Panc1 (cell line): Measurements from ENCODE around the gene KRT1. TPM values are rescaled to one million over a fixed set of nuclear protein-coding genes. Genes with fewer than 3 reads are reported as not detected.

ENCODE experiments used
- ATAC-seq: fragments of 200-7000 bp; cut with Tn5 transposase; 2 replicates; pipeline ENCODE4 v1.9.1; 2020; ENCODE audit warnings: mild to moderate bottlenecking, moderate library complexity
- BruUV-seq: library from RNA; stranded (reverse); fragments of 400-500 nt; replicated peaks from 2 replicates; lab custom pipeline; 2021; lab: Mats Ljungman, UMichigan
- CTCF ChIA-PET: fragments of 300-600 bp; sonication (Branson Sonifier 250); formaldehyde crosslinking; loops from one replicate; lab custom pipeline; 2022; ENCODE audit warnings: antibody characterized with exemption; lab: Charles Lee
- POLR2A ChIA-PET: fragments of 300-600 bp; sonication (Branson Sonifier 250); formaldehyde crosslinking; loops from one replicate; lab custom pipeline; 2022; ENCODE audit warnings: antibody characterized with exemption; lab: Charles Lee
- DNase-seq: peaks from one replicate; pipeline ENCODE4 v3.0.0-alpha.2; 2010; ENCODE audit warnings: low read depth, low spot score
- H3K27ac ChIP-seq: 2 replicates; pipeline ENCODE4 v1.5.1; 2011; ENCODE audit warnings: mild to moderate bottlenecking, low read length, inconsistent platforms
- H3K27me3 ChIP-seq: fragments of 200-500 bp; sonication (Bioruptor generic); 2 replicates; pipeline ENCODE4 v1.6.0; 2014; ENCODE audit warnings: low read length, inconsistent platforms; ENCODE audit not compliant: control insufficient read depth, insufficient read depth
- H3K36me3 ChIP-seq: fragments of 200-500 bp; sonication (Bioruptor generic); 2 replicates; pipeline ENCODE4 v1.5.1; 2014; ENCODE audit warnings: inconsistent platforms, mild to moderate bottlenecking, low read length, moderate library complexity; ENCODE audit not compliant: control insufficient read depth, insufficient read depth
- H3K4me1 ChIP-seq: 2 replicates; pipeline ENCODE4 v1.5.1; 2011; ENCODE audit warnings: inconsistent platforms, mild to moderate bottlenecking, low read length, moderate library complexity; ENCODE audit not compliant: control insufficient read depth, insufficient read depth
- H3K4me3 ChIP-seq, 2 experiments: 2 replicates each; pipeline ENCODE4 v1.5.1; 2011 to 2012; ENCODE audit warnings: low read depth in 2 of 2, low read length in 2 of 2, mild to moderate bottlenecking in 2 of 2, inconsistent platforms in 1 of 2, moderate library complexity in 1 of 2
- H3K9me3 ChIP-seq: fragments of 200-500 bp; sonication (Bioruptor generic); 2 replicates; pipeline ENCODE4 v1.5.1; 2014; ENCODE audit warnings: low read depth, mild to moderate bottlenecking, inconsistent platforms, low read length, moderate library complexity; ENCODE audit not compliant: control insufficient read depth, insufficient read depth
- POLR2AphosphoS5 ChIP-seq: IDR thresholded peaks from 2 replicates; pipeline ENCODE4 v1.6.1; 2012; ENCODE audit warnings: mild to moderate bottlenecking, low read depth, low read length, moderate library complexity
- SIN3A ChIP-seq: IDR thresholded peaks from 2 replicates; pipeline ENCODE4 v1.6.1; 2012; ENCODE audit warnings: low read depth, mild to moderate bottlenecking, low read length, moderate library complexity, borderline replicate concordance; ENCODE audit not compliant: insufficient read depth
- TCF7L2 ChIP-seq: IDR thresholded peaks from 2 replicates; pipeline ENCODE4 v1.6.1; 2011; ENCODE audit warnings: mild to moderate bottlenecking, low read depth, low read length, inconsistent platforms
- in situ Hi-C: cut with HindIII; loops from 2 replicates; pipeline ENCODE4 v1.10.0; 2016; ENCODE audit warnings: low sequenced_read_pairs, low pct_unique_long_range_greater_than_20kb
- intact Hi-C: fragments of 100-400 bp; cut with micrococcal nuclease; formaldehyde crosslinking; loops from one replicate; pipeline ENCODE4 v1.10.0; 2022; ENCODE audit not compliant: unreplicated experiment
- total RNA-seq: library from RNA; stranded (reverse); gene quantifications from one replicate; pipeline ENCODE4 v1.2.1, GENCODE V29; 2021; ENCODE audit not compliant: unreplicated experiment
- TF ChIP-seq, protein P1 (sequence below), 2 experiments: IDR thresholded peaks; 2 replicates each; pipeline ENCODE4 v1.6.1; 2011 to 2012; ENCODE audit warnings: low read depth in 2 of 2, control low read depth in 1 of 2, low read length in 1 of 2, mild to moderate bottlenecking in 1 of 2, moderate library complexity in 1 of 2; ENCODE audit not compliant: insufficient read depth in 1 of 2
- TF ChIP-seq, protein P2 (sequence below): fragments of 450-650 bp; IDR thresholded peaks from 2 replicates; pipeline ENCODE4 v1.5.1; 2017; ENCODE audit warnings: mild to moderate bottlenecking

Gene KRT1
- total RNA-seq, 1 experiment from 2014 or later, result not detected

DNA sequence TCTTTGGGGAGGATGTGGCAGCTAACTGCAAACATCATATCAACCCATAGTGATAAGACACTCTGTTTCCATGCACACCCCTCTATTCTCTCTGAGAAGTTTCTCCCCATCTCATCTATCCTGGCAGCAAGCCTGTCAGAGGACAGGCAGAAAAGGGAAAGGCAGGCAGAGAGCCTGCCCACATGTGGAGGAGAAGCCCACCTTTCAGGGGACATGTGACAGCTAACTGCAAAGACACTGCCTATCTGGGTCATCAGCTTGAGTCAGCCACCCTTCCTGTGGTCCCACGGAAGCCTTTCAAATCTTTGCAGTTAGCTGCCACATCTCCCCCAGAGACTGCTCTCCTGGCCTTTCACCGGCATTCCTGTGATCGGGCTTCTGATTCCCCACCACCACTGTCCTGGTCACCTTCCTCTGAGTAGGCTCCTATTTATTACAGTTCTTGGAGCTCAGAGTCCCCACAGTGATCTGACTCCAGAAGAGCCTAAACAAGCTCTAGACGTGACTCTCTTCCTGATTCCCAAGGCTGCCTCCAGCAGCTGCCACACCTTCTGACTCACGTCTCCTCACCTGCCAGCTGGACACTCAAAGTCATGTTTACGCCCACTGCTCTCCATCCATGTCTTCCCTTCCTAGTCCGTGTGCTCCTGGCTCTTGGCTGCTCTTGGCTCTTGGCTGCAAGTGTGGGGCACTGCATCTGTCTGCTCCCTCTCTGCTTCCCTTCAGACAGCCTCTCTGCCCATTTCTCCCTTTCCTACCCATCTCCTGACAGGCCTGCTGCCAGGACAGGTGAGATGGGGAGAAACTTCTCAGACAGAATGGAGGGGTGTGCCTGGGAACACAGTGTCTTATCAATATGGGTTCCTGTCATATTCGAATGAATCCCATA, 7.5 kb upstream of the KRT1 start:
- peaks cover 29% of the 10 kb centered on the region for H3K27me3 ChIP-seq
- ATAC-seq (no peak), DNase-seq (no peak)
- H3K4me1 ChIP-seq, result no peaks in the 10 kb centered on the region; the same call in 1 of the 2 replicates
- BruUV-seq, result no TSS peak
- TF ChIP-seq, protein P1, sequence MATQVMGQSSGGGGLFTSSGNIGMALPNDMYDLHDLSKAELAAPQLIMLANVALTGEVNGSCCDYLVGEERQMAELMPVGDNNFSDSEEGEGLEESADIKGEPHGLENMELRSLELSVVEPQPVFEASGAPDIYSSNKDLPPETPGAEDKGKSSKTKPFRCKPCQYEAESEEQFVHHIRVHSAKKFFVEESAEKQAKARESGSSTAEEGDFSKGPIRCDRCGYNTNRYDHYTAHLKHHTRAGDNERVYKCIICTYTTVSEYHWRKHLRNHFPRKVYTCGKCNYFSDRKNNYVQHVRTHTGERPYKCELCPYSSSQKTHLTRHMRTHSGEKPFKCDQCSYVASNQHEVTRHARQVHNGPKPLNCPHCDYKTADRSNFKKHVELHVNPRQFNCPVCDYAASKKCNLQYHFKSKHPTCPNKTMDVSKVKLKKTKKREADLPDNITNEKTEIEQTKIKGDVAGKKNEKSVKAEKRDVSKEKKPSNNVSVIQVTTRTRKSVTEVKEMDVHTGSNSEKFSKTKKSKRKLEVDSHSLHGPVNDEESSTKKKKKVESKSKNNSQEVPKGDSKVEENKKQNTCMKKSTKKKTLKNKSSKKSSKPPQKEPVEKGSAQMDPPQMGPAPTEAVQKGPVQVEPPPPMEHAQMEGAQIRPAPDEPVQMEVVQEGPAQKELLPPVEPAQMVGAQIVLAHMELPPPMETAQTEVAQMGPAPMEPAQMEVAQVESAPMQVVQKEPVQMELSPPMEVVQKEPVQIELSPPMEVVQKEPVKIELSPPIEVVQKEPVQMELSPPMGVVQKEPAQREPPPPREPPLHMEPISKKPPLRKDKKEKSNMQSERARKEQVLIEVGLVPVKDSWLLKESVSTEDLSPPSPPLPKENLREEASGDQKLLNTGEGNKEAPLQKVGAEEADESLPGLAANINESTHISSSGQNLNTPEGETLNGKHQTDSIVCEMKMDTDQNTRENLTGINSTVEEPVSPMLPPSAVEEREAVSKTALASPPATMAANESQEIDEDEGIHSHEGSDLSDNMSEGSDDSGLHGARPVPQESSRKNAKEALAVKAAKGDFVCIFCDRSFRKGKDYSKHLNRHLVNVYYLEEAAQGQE (IDR thresholded peaks at IDR 0.05; ENCODE audit: insufficient read depth in 1 of 2, low read depth in 2 of 2, low read length in 1 of 2), result no peak
- TF ChIP-seq POLR2AphosphoS5 (no peak), TCF7L2 (no peak), SIN3A (no peak)
- TF ChIP-seq, protein P2, sequence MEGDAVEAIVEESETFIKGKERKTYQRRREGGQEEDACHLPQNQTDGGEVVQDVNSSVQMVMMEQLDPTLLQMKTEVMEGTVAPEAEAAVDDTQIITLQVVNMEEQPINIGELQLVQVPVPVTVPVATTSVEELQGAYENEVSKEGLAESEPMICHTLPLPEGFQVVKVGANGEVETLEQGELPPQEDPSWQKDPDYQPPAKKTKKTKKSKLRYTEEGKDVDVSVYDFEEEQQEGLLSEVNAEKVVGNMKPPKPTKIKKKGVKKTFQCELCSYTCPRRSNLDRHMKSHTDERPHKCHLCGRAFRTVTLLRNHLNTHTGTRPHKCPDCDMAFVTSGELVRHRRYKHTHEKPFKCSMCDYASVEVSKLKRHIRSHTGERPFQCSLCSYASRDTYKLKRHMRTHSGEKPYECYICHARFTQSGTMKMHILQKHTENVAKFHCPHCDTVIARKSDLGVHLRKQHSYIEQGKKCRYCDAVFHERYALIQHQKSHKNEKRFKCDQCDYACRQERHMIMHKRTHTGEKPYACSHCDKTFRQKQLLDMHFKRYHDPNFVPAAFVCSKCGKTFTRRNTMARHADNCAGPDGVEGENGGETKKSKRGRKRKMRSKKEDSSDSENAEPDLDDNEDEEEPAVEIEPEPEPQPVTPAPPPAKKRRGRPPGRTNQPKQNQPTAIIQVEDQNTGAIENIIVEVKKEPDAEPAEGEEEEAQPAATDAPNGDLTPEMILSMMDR, result no peak
- CTCF ChIA-PET, result interaction anchor here (1.2 kb wide), 1 partner anchor 183 kb away, joined by 3 read pairs; no protein-coding TSS in a partner anchor
- in situ Hi-C loops, result no loop called here
- H3K36me3 ChIP-seq, result no peaks in the 10 kb centered on the region
- no peak overlapping the region for H3K4me3 ChIP-seq
- H3K9me3 ChIP-seq, result no peaks in the 10 kb centered on the region
- intact Hi-C loops, result no loop called here
- POLR2A ChIA-PET, result no interaction called here
- no peak overlapping the region for H3K27ac ChIP-seq

DNA sequence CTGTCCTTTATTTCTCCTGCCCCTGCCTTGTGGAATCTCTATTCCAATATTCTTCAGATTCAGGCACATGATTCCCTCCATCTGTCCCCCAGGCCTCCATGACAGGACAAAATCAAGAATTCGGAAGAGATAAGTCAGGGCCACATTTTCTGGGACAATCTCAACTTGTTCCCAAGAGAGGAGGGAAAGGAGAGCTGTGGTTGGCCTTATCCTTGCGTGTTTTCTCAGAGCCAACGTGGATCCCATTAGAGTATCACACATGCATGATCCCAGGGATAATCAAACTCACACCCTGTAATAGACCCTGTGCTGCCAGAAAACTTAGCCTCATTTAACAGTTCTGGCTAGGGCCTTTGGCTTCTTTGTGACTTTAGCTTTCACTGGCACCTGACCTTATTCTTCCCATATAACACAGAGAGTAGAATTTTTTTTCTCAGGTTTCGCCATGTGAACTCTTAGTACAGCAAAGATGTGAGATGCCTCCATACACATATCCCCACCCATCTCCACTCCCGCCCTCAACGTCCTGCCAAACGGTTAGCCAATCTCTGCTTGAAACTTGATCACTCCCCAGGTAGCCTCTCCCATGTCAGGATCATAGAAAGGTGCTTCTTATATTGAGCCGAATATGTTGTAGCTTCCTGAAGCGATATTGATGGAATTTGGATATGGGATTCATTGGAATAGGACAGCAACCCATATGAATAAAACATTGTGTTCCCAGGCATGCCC, 6.7 kb upstream of the KRT1 start:
- ATAC-seq (no peak), DNase-seq (no peak)
- Histone ChIP-seq H3K27me3 (peaks cover 30% of the 10 kb centered on the region), H3K4me1 (no peaks in the 10 kb centered on the region; the same call in 1 of the 2 replicates), H3K9me3 (no peaks in the 10 kb centered on the region), H3K27ac (no peak overlapping the region), H3K4me3 (no peak overlapping the region), H3K36me3 (no peaks in the 10 kb centered on the region)
- POLR2A ChIA-PET, result interaction anchor here (0.6 kb wide), 1 partner anchor 1807 kb away, joined by 5 read pairs; no protein-coding TSS in a partner anchor
- intact Hi-C loops, result no loop called here
- CTCF ChIA-PET, result interaction anchor here (1.2 kb wide), 1 partner anchor 184 kb away, joined by 3 read pairs; no protein-coding TSS in a partner anchor
- no TSS peak for BruUV-seq
- in situ Hi-C loops, result no loop called here
- TF ChIP-seq, protein P1 (IDR thresholded peaks at IDR 0.05; ENCODE audit: insufficient read depth in 1 of 2, low read depth in 2 of 2, low read length in 1 of 2), result no peak
